Measurements from ENCODE around the gene PKP3.
A peak's percentile ranks its signal among the peaks of the same experiment; 100 is the strongest.
"Not testable (repeated sequence)": the region's sequence is repeated elsewhere in the genome, so short reads cannot be mapped to it uniquely, and the experiment has no call there.

The PKP3 gene, protein sequence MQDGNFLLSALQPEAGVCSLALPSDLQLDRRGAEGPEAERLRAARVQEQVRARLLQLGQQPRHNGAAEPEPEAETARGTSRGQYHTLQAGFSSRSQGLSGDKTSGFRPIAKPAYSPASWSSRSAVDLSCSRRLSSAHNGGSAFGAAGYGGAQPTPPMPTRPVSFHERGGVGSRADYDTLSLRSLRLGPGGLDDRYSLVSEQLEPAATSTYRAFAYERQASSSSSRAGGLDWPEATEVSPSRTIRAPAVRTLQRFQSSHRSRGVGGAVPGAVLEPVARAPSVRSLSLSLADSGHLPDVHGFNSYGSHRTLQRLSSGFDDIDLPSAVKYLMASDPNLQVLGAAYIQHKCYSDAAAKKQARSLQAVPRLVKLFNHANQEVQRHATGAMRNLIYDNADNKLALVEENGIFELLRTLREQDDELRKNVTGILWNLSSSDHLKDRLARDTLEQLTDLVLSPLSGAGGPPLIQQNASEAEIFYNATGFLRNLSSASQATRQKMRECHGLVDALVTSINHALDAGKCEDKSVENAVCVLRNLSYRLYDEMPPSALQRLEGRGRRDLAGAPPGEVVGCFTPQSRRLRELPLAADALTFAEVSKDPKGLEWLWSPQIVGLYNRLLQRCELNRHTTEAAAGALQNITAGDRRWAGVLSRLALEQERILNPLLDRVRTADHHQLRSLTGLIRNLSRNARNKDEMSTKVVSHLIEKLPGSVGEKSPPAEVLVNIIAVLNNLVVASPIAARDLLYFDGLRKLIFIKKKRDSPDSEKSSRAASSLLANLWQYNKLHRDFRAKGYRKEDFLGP

DNA sequence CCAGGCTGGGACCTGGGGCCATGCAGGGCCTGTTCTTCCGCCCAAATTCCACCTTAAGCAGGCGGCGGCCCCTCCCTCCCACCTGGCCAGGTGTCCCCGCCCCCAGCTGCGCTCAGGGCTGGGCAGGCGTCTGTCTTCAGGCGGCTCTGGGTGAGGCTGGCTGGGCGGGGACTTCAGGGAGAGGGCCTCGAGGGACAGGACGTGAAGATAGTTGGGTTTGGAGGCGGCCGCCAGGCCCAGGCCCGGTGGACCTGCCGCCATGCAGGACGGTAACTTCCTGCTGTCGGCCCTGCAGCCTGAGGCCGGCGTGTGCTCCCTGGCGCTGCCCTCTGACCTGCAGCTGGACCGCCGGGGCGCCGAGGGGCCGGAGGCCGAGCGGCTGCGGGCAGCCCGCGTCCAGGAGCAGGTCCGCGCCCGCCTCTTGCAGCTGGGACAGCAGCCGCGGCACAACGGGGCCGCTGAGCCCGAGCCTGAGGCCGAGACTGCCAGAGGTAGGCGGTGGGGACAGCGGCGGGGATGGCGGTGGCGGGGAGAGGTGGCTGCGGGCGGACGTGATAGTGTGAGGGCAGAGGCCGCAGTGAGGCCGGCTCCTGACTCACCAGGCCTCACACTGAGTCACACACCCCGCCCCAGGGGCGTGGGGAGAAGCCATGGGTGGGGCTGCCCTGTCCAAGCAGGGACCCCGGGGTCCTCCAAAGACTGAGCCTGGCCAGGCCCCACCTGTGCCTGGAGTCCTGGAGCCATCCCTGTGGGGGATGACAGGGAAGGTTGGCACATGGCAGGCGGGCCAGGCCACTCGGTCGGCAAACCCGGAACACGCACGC lies at the start of gene PKP3:
TSS of gene PKP3 (plus strand) at position 176 of the 824 bp plus-strand sequence. CDS start at position 260, 84 bp downstream.
- DNase-seq (ENCODE audit: low read depth) = peak; percentile 90

DNA sequence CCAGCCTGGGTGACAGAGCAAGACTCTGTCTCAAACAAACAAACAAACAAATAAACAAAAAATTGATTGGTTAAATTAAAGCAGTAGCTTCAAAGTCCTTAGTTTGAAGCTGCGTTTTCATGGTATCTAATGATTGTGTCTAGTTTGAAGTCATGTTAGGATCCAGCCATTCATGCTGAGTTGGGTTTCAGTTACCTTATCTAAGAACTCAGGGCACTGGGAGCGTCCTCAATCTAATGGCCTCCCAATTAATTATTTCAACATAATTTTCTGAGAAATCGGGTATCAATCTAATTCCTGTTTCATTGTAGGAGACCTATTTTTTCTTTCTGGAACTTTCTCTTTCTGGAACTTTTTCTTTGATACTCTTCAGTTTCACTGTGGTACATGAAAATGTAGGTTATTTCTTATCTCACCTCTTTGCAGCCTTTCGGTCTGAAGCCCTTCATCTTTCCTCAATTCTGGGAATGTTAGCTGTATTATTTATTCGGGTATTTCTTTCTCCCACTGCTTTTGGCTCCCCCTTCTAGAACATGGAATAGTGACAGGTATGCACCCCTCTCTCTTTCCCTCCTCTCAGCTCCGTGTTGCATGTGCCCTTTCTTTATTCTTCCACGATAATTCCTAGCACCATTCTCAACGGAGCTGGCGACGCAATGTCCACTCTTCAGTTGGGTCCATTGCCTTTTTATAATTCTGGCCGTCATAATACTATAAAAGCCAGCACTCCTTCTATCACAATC lies 49.0 kb upstream of the PKP3 start:
- DNase-seq (ENCODE audit: low read depth) = no peak

DNA sequence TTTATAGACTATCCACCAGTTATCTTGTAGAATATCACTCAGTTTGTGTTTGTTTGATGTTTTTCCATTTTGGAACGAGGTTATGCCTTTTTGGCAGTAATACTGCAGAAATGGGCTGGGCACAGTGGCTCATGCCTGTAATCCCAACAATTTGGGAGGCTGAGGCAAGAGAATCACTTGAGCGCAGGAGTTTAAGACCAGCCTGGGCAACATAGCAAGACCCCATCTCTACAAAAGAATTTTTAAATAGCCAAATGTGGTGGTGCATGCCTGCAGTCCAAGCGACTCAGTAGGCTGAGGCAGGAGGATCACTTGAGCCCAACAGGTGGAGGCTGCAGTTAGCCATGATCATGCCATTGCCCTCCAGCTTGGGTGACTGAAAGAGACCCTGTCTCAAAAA lies 47.5 kb upstream of the PKP3 start:
- no peak for DNase-seq (ENCODE audit: low read depth)

DNA sequence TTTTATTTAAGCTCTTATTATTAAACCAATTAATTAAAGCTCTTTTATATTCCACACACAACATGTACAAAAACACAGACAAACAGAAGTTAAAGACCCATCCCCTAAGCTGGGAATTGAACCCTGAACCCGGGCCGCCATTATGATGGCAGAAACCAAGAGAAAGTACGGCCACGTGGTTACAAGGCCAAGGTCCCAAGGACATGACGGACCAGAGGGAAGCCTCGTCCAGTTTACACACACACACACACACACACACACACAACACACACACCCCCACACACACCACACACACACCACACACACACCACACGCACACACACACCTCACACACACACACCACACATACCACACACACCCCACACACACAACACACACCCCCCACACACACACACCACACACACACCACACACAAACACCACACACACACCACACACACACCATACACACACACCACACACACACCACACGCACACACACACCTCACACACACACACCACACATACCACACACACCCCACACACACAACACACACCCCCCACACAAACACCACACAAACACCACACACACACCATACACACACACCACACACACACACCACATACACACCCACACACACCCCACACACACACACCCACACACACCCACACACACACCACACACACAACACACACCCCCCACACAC lies 44.6 kb upstream of the PKP3 start:
- DNase-seq (ENCODE audit: low read depth) = not testable (repeated sequence)

DNA sequence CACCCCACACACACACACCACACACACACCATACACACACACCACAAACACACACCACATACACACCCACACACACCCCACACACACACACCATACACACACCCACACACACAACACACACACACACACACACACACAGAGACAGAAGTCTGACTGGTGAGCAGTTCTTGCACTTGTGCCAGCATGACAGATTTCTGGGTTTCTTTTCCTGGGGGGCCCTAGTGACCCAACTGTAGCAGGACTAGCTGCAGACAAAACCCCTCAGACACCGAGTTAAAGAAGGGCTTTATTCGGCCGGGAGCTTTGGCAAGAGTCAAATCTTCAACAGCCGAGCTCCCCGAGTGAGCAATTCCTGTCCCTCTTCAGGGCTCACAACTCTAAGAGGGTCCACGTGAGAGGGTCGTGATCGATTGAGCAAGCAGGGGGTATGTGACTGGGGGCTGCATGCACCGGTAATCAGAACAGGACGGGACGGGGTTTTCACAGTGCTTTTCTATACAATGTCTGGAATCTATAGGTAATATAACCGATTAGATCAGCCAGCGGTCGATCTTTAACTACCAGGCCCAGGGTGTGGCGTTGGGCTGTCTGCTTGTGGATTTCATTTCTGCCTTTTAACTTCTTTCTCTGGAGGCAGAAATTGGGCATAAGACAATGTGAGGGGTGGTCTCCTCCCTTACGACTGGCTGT lies 43.8 kb upstream of the PKP3 start:
- DNase-seq (ENCODE audit: low read depth) = not testable (repeated sequence)

DNA sequence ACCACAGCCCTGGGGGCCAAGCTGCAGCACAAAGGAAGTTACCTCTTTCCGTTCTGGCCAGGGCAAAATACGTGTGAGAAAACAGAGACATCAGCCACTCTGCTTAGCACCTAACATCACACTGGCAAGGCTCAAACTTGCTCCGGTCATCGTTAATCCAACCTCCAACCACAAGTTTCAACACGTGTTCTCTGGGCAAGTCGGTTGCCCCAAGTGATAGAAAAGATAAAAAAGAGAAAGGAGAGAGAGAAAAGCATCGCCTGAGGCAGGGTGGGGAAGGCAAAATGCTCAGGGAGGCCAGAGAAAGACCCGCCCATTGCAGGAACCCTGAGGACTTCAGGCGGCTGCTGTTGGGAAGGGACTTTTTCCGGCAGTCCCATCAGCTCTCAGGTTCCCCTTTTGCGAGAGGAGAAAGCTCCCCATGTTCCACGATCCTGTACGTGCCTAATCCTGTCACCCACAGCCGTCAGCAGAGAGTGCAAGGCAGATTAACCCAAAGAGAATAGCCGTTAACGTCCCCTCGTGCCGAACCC lies 43.2 kb upstream of the PKP3 start:
- DNase-seq (ENCODE audit: low read depth) = no peak

DNA sequence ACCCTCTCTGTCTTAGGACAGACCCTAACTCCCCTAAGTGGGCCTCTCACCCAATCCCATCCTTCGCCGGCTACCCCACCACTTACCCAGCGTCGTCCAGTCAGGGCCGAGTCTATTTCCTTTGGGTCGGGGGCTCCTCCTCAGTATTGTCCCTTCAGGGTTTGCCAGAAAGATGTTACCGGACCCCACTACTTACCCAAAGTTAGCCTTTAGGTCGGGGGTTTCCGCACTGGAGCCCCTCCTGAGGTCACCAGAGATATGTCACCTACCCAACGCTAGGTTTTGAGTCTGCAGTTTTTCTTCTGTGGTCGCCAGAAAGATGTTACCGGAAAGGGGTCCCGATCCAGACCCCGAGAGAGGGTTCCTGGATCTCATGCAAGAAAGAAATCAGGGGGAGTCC lies 42.6 kb upstream of the PKP3 start:
- no peak for DNase-seq (ENCODE audit: low read depth)

DNA sequence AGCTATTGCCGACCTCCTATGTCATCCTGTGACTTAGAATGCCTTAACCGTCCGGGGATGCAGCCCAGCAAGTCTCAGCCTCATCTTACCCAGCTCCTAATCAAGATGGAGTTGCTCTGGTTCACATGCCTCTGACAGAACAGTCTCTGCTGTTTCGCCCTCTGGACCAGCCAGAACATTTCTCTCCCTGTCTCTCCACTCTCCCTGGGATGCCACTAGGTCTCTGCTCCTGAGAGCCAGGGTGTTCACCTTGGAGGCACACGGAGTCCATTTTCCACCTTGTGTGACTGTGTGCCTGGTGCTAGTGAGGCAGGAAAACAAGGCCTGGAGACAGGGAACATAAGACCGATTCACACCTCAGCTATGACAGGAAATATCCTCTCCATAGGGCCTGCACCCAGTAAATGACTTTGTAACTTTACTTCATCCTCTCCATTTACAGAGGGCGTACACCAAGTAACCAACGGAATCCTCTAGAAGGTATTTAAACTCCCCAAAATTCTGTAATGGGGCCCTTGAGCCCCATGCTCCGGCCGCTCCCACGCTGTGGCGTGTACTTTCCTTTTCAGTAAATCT lies 41.5 kb upstream of the PKP3 start:
- no peak for DNase-seq (ENCODE audit: low read depth)

DNA sequence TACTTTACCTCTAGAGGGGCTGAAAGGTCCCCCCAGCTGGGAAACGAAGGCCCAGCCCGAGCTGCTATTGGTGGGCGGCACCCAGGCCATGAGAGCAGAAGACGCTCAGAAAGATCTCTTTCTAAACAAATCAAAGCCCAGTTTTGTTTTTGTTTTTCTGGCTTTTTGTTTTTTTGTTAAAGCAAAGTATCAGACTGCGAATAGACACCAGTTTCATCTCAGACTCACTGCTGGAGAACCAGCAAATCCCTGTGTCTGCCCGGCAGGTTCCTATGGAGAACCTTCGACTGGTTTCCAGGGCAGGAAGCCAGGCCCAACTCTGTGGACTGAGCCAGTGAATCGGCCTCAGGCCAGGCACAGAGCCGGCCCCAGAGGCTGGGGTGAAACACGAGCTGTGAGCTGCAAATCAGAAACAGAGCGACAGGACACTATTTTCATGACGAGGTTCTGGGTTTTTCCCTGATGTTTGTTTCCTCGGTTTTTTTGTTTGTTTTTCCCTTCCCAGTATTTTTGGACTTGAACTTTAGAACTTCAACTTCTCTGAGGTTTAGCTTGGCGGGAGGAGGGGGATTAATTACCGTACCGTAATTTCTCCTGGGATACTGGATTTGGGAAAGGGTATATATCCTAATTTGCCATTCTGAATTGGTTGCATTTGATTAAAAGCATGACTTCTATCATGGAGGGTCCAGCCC lies 40.7 kb upstream of the PKP3 start:
- DNase-seq (ENCODE audit: low read depth) = peak; percentile 38

DNA sequence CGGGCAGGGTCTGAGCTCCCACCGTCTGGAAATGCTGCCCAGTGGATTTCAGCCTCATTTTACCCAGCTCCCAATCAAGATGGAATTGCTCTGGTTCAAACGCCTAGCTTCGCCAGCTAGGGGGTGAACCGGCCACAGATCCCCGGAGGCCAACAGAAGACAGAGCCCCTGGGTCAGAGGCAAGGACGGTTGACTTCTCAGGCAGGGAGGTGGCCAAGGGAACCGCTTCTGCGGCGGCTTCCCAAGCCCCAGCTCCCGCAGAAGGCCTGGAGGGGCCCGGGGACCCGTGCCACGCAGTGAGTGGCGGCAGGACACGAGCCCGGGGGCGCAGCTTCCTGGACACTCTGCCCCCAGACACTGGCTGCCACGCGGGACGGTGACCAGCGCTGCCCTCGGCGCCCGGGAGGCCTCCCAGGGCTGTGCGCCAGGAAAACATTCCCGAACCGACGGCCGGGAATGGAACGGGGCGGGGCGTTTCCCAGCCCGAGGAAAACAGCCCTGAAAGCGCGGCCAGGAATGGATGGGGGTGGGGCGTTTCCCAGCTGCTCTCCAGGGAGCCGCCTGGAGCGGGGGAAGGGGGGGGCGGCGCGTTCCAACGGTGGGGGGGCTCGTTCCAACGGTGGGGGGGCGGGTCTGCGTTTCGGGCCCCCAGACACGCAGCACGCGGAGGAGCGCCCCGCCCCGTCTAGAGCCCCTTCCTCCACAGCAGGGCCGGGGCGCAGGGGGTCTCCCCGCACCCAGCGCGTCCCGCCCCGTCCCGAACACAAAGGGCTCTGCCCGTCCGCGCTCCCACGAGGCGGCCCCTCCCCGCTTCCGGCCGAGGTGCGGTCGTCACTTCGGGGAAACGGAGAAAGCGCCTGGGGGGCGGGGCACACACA lies 38.2 kb upstream of the PKP3 start:
- DNase-seq (ENCODE audit: low read depth) = peak; percentile 90

DNA sequence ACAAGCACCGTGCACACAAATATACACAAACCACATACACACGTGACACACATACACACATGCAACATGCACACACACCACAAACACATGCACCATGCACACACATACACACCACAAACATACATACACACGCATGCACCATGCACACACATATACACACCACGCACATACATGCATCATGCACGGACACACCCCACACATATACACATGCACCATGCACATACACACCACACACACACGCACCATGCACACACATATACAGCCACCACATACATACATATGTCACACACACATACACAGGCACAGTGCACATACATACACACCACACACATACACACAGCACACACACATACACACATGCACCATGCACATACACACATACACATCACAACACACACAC lies 37.4 kb upstream of the PKP3 start:
- DNase-seq (ENCODE audit: low read depth) = no peak

DNA sequence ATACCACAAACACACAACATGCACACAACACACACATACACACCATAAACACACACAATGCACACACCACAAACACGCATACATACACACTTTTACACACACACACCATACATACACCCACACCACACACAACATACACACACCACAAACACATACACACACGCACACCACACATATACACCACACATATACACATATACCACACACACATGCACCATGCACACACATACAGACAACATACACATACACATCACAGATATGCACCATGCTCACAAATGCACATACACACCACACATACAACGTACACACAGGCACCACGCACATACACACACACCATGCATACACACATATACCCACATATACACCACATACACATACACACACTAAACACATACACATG lies 36.4 kb upstream of the PKP3 start:
- DNase-seq (ENCODE audit: low read depth) = no peak

DNA sequence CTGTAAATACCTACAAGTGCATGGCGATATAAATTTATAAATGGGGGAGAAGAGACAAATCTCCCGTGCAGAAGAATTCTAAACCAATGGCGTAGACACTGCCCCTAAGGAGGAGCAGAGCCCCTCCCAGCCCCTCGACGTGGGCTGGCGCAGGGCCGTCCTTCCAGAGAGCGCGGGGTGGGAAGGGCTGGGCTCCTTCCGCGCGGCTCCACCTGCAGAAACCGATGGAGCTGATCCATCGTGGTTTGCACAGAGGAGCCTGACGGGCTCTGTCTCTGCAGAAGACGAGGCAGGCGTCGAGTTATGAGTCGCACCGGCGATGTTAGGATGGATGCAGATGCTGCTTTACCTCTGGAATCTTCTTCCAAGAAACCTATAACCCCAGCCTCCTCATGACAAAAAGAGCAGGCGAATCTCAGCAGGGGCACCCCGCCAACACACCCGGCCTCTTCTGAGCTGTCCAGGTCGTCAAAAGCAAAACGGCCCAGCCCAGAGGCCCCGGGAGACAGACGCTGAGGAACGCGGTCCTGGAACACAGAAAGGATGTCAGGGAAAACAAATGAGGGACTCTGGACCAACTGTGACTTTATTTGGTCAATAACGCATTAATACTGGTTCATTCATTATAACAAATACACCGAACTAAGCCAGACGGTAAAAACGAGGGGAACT lies 35.7 kb upstream of the PKP3 start:
- no peak for DNase-seq (ENCODE audit: low read depth)

DNA sequence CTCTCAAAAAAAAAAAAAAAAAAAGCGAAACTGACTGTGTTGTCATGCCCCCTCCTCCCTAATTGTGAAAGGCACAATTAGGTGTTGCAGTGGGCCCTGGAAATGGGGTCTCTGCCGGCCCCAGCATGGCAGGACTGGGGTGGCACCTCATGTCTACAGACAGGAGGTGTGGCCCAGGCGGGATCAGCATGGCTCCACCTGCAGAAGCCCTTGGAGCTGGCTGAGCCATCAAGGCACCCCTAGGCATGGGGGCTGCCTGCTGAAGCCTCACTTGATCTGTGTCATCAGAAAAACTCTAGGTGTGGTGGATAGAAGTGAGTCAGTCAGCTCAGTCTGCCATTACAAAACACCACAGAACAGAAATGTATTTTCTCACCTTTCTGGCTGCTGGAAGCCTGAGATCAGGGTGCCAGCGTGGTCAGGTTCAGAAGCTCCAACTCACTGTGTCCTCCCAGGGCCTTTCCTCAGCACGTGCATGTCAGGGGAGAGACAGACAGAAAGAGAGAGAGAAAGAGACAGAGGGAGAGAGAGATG lies 34.8 kb upstream of the PKP3 start:
- DNase-seq (ENCODE audit: low read depth) = peak; percentile 32

DNA sequence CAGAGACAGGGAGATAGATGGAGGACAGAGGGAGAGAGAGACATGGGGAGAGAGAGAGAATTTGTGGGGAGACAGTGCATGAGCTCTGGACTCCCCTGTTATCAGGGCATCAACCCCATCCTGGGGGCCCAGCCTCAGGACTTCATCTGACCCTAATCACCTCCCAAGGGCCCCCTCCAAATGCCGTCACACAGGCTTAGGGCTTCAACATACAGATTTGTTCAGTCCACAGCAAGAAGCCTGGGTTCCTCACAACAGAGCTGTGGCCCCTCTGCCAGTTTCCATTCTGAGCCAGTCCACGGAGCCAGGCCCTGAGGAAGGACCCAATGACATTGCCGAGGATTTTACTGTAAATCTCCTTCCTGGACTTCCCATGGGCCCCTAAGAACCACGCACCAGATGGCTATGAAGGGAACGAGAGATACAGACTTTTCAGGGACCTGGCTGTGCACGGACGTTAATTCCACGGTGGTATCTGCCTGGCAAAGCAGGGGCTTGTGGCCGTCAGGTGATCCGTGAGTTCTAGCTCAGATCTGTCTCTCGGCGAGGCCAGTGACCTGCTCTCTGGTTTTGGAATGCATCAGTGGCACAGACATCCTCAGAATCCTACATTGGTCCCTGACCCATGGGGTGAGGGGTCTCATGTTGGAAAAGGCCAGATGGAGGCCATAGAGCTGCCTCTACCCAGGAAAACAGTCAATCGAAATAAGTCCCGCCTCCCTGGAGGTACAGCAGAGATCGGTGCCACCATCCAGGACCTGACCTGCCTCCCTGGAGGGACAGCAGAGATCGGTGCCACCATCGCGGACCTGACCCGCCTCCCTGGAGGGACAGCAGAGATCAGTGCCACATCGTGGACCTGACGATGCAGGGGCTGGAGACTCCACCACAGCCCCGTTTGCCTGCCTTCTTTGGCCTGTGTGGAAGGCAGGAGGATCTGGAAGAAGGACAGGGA lies 33.4 kb upstream of the PKP3 start:
- no peak for DNase-seq (ENCODE audit: low read depth)
